NT2/D1 (cell line): ENCODE results near the gene HSPE1.

Experiments used
- YY1 ChIP-seq: IDR thresholded peaks from 2 replicates; pipeline ENCODE4 v1.6.1; 2011; ENCODE audit not compliant: insufficient read length, insufficient read depth
- ZNF274 ChIP-seq: IDR thresholded peaks from 2 replicates; pipeline ENCODE4 v1.6.1; 2011; ENCODE audit warnings: mild to moderate bottlenecking, low read depth, low read length

DNA sequence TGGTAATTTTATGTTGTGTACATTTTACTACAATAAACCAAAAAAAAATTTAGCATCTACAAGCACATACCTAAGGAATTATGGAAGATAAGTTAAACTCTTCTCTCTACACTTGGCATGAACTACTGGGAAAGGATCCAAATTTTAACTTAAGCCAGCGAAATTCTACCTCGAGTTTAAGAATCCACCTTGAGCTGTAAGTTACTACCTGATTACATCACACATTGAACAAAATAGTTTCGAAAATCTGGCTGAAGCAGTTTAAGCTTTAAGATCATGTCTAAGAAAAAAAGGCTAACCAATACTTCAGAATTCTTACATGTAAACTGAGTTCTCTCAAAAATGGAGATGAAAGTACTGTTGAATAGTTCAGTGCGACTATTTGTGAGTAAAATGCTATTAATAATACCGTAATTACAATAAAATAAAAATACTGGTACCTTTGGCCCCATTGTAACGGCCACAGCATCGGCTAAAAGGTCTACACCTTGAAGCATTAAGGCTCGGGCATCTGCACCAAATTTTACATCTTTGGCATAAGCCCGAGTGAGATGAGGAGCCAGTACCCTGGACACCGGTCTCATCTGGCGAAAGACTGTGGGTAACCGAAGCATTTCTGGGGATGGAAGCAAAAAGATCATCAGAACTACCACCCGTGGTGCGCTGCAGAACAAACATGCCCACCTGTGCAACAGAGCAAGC, 1.8 kb upstream of the HSPE1 start:
- TF ChIP-seq ZNF274 (no peak), YY1 (no peak)
